ENCODE data around the gene TGFBI.

The TGFBI gene

GRCh38 chr5:136048966-136049365 is 20.2 kb downstream of the TGFBI start:
- no peak for DNase-seq

DNA sequence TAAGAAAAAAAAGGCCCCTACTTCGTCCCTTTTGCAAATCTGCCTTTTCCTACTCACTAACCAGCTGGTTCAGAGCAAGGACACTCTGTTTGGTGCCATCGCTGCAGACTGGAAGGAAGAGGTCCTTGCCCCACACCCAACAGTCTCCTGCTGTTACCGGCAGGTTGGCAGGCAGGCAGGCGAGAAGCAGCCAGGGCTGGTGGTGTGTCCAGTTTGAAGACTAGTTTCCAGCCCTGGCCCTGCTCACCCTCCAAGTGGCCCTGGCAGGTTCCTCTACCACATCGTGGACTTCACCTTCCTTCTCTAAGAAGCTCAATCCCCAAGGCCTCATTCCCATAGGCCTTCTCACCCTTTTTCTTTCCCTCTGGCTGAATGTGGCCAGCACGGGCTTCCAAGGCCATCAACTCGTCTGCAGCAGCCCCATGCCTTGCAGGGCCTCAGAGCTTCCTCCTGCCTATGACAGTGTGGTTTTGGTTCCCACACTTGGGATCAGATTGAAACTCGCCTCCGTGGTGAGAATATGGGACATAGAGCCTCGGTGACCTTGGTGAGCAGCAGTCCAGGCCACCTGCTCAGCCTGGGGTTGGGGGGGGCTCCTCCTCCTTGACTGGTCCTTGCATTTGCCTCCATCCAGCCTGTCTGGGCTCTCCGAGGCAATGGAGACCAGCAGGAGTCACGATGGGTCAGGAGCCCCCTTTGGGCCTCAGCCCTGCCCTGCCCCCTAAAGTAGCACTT is 22.9 kb downstream of the TGFBI start:
- no peak for DNase-seq

- DNase-seq, result no peak
These were observed 24.0 kb downstream of the TGFBI start for GRCh38 chr5:136052692-136053335.

DNA sequence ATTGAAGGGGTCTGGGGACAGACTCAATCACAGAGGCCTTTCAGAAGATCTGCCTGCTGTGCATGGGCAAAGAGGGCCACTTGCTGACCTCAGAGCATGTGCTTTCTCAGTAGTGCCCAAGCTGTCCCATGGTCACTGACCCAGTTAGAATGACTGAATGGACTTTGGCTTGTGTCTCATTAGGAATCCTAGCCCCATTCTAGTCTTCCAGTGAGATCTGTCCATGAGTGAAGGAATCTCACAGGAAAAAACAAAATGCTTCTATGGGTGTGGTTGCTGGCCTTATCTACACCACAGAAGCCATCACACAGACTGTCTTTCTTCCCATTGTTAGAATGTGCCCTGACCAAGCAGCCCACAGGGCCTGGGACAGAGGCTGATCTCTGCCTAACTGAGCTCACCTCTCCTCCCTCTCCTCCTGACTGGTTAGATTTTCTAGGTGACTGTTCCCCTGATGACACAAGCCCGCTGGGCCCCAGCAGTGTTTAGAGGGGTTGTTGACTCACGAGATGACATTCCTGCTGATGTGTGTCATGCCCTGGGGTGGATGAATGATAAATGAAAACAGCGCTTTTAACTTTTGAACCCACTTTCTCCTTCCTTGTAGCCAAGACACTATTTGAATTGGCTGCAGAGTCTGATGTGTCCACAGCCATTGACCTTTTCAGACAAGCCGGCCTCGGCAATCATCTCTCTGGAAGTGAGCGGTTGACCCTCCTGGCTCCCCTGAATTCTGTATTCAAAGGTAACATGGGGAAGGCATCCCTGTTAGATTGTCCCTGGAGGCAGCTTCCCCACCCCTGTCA is 24.8 kb downstream of the TGFBI start:
- DNase-seq, result peak; percentile 66

GRCh38 chr5:136054142-136055019 is 25.6 kb downstream of the TGFBI start:
- peak; percentile 64 for DNase-seq

- no peak for DNase-seq
These were observed 27.0 kb downstream of the TGFBI start for GRCh38 chr5:136055612-136056309.

DNA sequence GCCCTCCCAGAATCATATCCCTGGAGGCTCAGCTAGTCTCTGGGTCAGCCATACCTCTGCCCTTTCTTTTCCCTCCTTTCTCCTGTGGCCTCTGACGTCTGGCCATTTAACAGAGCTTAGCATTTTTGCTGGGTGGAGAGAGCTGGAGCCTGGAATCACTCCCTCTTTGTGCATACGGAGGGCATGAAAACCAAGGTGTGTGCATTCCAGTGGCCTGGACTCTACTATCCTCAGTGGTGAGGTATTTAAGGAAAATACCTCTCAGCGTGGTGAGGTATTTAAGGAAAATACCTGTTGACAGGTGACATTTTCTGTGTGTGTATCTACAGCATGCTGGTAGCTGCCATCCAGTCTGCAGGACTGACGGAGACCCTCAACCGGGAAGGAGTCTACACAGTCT is 27.5 kb downstream of the TGFBI start:
- DNase-seq, result no peak

DNA sequence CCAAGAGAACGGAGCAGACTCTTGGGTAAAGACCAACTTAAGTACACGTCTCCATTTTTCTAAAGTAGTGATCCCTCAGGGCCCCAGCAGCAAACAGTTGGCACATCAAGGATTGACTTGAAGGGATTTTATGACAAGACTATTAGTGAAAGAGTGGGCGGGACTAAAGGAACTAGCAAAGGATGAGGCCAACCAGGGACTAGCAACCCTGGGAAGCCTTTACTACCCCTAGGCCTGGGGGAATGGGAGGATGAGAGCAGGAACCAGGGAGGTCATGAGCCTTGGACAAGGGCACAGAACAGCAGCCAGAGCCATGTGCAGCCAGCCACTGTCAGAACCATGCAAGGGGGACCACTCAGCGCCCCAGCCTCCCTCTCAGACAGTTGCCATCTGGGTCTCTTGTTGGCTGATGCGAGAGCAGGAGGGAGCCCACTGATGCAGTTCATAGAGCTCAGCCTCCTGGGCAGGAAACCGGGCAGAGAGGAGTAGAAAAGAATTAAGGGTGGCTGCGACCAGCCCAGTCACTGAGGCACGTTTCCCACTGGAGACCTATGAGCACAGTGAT is 28.1 kb downstream of the TGFBI start:
- DNase-seq, result no peak

DNA sequence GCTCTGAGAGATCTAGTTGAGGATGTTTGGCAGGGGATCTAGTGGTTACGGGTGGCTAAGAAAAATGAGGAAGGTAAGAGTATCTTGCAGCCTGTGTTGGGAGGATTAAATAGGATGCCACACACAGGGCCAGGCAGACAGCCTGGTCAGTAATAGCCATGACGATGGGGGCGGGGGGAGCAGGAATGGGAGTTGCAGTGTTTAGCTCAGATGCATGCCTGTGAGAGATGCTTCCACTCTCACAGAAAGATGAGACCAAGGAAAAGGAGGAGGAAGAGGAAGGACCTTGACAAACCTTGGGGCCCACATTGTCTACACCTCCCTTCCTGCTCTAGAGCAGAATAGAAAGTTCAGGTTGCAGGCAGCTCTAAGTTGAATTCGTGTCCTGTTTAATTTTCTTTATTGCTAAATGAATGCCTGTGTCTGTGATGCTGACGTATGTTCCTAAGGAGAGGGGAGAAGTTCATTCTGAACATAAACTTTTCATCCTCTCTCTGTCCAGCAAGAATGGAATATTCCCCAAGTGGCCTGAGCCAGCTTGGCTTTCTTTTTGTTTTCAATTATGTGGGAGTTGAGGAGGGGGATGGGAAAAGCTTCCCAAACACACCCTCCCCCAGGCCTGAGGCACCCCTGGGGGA is 28.7 kb downstream of the TGFBI start:
- DNase-seq, result peak; percentile 54

DNA sequence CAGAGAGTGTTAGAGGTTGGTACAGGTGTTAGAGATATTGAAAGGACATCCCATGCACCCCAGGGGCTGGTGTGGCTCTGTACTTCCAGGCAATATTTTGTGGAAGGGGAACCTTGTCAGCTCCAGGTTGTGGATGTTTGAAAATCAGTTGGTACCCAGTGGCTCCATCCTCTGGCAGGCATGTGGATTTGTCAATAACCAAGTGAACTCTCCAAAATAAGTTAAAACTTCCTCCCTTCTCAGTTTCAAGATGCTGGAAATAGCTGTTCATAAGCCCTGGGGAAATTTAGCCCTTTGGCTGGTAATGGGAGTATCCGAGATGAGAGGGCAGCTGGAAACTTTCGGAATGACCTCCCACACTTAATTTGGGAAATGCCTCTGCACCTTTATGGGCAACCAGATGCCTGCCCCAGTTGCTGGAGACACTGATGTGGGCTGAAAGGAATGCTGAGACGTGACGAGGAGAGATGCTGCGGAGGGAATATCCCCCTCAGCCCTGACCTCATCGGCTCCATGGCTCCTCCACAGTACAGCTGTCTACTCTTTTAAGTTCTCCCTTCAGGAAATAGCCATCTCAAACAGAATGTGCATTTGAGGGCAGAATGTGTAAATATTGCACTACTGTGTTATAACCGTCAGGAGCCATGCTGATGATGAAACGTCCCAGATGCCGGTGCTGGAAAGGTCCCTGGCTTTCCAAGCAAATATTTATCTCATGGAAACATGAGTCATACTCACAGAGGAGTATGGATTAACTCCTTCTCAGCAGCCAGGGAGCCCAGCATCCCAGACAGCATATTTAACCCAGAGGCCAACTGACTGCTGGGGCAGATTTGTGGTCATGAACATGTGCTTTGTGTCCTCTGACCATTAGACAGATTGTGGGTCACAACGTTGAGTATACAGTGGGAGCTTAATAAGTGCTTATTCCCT is 29.5 kb downstream of the TGFBI start:
- peak; percentile 83 for DNase-seq

DNA sequence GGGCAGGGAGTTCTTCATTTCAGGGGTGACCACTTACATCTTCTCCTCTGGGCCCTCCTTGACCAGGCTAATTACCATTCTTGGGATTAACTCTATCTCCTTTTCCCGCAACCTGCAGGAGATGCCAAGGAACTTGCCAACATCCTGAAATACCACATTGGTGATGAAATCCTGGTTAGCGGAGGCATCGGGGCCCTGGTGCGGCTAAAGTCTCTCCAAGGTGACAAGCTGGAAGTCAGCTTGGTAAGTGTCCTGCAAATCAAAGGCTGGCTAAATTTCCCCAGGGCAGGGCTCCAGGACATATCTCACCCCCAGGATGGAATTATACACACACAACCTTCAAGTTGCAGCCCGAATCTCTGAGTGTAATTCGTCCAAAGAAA is 30.2 kb downstream of the TGFBI start:
- DNase-seq, result no peak

- DNase-seq, result no peak
These were observed 32.2 kb downstream of the TGFBI start for GRCh38 chr5:136060963-136061362.

GRCh38 chr5:136061630-136062365 is 33.0 kb downstream of the TGFBI start:
- DNase-seq, result no peak

DNA sequence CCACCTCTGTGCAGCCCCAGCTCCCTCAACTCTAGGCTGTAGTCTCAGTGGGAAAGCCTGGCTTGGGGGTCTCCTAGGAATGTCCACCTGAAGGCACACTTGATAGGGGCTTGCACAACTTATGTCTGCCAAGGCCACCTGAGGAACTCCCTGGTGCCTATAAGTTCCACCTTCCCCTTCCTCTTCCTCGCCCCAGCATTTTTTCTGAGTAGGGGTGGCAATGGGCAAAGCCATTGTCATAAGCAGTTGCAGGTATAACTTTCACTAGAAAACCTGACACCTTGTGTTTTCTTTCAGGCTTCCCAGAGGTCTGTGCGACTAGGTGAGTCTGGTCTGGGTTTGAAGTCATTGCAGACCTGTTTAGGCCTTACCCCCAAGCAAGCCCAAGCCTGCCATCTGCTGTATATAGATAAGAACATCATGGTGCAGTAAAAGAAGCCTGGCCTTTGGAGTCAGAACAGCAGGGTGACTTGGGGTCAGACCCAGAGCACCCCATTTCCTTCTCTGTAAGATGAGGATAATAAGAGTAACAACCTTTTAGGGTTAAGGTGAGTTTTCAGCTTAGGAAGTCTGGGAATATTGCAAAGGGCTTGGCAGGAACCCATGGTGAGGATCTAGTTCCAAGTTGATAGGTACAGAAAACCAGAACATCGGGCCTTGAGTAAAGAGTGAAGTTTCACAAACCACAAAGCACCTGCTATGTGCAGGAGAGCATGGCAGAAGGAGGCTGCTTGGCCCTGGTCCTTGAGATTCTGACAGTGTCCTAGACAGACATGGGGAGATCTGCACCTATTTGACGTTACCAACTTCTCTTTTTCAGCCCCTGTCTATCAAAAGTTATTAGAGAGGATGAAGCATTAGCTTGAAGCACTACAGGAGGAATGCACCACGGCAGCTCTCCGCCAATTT is 33.8 kb downstream of the TGFBI start:
- no peak for DNase-seq

DNA sequence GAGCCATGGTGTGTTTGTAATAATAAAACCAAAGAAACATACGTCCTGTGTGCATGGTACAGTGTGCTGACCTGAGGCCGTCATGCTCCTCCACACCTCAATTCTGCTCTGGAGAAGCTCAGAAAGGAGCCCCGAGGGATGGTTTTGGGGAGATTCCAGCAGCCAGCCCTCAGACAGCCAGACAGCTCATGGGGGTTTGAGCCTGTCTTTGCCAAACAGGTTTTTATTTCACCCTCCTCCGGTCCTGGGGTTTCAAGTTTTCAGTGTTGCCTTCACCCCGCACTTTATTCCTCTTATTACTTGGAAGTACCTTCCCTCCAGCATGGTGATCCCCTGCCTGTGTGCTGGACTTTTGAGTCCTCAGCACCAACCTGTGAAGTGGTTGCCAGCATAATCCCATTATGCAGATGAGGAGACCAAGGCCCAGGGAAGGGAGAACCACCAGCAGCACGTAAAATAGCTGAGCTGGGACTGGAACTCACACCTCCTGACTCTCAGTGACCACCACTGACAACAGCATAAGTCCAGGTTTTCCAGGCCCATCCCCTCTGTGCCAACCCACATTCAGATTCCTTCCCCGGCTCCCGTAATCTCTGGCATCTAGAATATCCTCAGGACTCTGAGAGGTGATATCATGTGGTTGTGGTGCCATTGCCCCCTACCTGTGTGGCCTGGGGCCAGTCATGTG is 35.1 kb downstream of the TGFBI start:
- DNase-seq, result no peak

GRCh38 chr5:136064510-136064909 is 35.7 kb downstream of the TGFBI start:
- DNase-seq, result no peak

DNA sequence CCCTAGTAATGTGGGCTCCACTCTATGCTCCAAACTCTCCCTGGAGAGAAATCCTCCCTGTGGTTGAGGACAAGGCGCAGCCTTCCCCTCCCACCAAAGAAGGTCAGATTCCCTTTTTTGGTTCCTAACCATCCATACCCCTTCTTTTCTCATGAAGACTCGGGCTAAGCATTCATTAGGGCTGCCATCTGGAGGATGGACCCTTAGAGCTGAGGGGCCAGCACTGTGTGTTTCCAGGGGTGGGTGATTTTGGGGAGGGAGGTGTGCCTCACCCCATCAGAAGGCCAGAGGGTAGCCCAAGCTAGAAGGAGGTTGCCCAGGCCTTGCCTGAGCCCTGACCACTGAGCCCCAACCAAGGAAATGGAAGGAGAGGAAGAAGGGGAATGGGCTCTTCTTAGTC is 36.8 kb downstream of the TGFBI start:
- DNase-seq, result no peak
